GM21786 (cell line): ENCODE measurements around the gene ZKSCAN2.

Experiments used
- ATAC-seq: cut with Tn5 transposase; IDR thresholded peaks from one replicate; pipeline ENCODE4 v1.9.1; 2021; ENCODE audit not compliant: unreplicated experiment

The ZKSCAN2 gene

GRCh38 chr16:25224731-25225319, 32.8 kb downstream of the ZKSCAN2 start:
- ATAC-seq = no peak

- no peak for ATAC-seq
Observed at GRCh38 chr16:25223964-25224363, 33.7 kb downstream of the ZKSCAN2 start.

- no peak for ATAC-seq
Observed at GRCh38 chr16:25222959-25223358, 34.7 kb downstream of the ZKSCAN2 start.

- ATAC-seq = no peak
Observed at GRCh38 chr16:25219070-25219737, 38.4 kb downstream of the ZKSCAN2 start.

- ATAC-seq = no peak
Observed at GRCh38 chr16:25217921-25218320, 39.7 kb downstream of the ZKSCAN2 start.

- ATAC-seq = no peak
Observed at GRCh38 chr16:25217112-25217511, 40.5 kb downstream of the ZKSCAN2 start.

- no peak for ATAC-seq
Observed at GRCh38 chr16:25213709-25214397, 43.8 kb downstream of the ZKSCAN2 start.

- ATAC-seq = no peak
Observed at GRCh38 chr16:25212636-25213035, 45.0 kb downstream of the ZKSCAN2 start.

- no peak for ATAC-seq
Observed at GRCh38 chr16:25210758-25211157, 46.9 kb downstream of the ZKSCAN2 start.

GRCh38 chr16:25199457-25199856, 58.2 kb downstream of the ZKSCAN2 start:
- ATAC-seq = no peak

GRCh38 chr16:25198021-25198420, 59.6 kb downstream of the ZKSCAN2 start:
- ATAC-seq = no peak

GRCh38 chr16:25194273-25194878, 63.3 kb downstream of the ZKSCAN2 start:
- ATAC-seq = no peak

GRCh38 chr16:25192096-25192495, 65.5 kb downstream of the ZKSCAN2 start:
- ATAC-seq = no peak

GRCh38 chr16:25189305-25189704, 68.3 kb downstream of the ZKSCAN2 start:
- no peak for ATAC-seq

- no peak for ATAC-seq
Observed at GRCh38 chr16:25187491-25187795, 70.2 kb downstream of the ZKSCAN2 start.
